ENCODE measurements around the gene APBB1IP.

GRCh38 chr10:26451903-26452302 is 13.8 kb downstream of the APBB1IP start:
- TF ChIP-seq, protein P1, sequence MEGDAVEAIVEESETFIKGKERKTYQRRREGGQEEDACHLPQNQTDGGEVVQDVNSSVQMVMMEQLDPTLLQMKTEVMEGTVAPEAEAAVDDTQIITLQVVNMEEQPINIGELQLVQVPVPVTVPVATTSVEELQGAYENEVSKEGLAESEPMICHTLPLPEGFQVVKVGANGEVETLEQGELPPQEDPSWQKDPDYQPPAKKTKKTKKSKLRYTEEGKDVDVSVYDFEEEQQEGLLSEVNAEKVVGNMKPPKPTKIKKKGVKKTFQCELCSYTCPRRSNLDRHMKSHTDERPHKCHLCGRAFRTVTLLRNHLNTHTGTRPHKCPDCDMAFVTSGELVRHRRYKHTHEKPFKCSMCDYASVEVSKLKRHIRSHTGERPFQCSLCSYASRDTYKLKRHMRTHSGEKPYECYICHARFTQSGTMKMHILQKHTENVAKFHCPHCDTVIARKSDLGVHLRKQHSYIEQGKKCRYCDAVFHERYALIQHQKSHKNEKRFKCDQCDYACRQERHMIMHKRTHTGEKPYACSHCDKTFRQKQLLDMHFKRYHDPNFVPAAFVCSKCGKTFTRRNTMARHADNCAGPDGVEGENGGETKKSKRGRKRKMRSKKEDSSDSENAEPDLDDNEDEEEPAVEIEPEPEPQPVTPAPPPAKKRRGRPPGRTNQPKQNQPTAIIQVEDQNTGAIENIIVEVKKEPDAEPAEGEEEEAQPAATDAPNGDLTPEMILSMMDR (conservative IDR thresholded peaks at IDR 0.05 in 1 of 2, IDR thresholded peaks at IDR 0.05 in 1 of 2; ENCODE audit: extremely low read depth in 1 of 2, insufficient read depth in 1 of 2, low read depth in 1 of 2, low read length in 2 of 2), result no peak
- no peak for TF ChIP-seq EZH2 (IDR thresholded peaks at IDR 0.05; ENCODE audit: borderline replicate concordance, low read length)

Measured in mammary epithelial cell (primary cell).